Nephron (organoid): Measurements from ENCODE around the gene CROCC2.

Source experiments
- H3K27ac Mint-ChIP-seq, 3 experiments: 2 replicates each; pipeline ENCODE4 v1.8.0; 2020; ENCODE audit warnings: mixed read lengths in 3 of 3, mild to moderate bottlenecking in 2 of 3, moderate library complexity in 1 of 3
- H3K27me3 Mint-ChIP-seq: 2 replicates; pipeline ENCODE4 v1.8.0; 2021; ENCODE audit warnings: low read depth, mild to moderate bottlenecking, moderate library complexity, mixed read lengths
- H3K36me3 Mint-ChIP-seq: 2 replicates; pipeline ENCODE4 v1.8.0; 2020; ENCODE audit warnings: low read depth, mixed read lengths
- H3K4me1 Mint-ChIP-seq: 2 replicates; pipeline ENCODE4 v1.8.0; 2020; ENCODE audit warnings: mixed read lengths
- H3K4me3 Mint-ChIP-seq, 3 experiments: 2 replicates each; pipeline ENCODE4 v1.8.0; 2020; ENCODE audit warnings: mild to moderate bottlenecking in 3 of 3, mixed read lengths in 3 of 3, moderate library complexity in 2 of 3
- H3K9me3 Mint-ChIP-seq: 2 replicates; pipeline ENCODE4 v1.8.0; 2020; ENCODE audit warnings: mixed read lengths
- TF ChIP-seq, protein P1 (sequence below), 3 experiments: fragments of 200-600 bp; sonication (generic); IDR thresholded peaks; one replicate each; pipeline ENCODE4 v1.5.0; 2021; ENCODE audit warnings: antibody characterized with exemption in 3 of 3; ENCODE audit not compliant: unreplicated experiment in 3 of 3

Gene CROCC2

DNA sequence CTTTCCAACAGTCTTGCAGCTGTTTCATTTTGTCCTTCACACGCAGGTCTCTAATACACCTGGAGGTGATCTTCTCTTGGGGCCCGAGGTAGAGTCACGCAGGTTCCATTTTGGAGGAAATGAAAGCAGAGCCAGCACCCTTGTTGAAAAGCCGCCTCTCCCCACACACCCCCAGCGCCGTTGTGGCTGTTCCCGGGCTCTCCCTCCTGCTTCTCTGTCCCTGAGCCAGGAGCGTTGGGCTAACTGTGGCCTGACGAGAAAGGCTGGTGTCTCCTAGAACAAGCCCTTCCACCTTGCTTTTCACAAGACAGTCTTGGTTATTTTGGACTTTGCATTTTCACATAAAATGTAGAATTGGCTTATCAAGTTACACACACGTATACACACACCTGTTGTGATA is 108.6 kb downstream of the CROCC2 start:
- no peaks in the 10 kb centered on the region for H3K27me3 Mint-ChIP-seq
- H3K27ac Mint-ChIP-seq, result no peak overlapping the region
- peaks cover 3% of the 10 kb centered on the region for H3K9me3 Mint-ChIP-seq
- H3K4me1 Mint-ChIP-seq, result peaks cover 4% of the 10 kb centered on the region
- TF ChIP-seq, protein P1, sequence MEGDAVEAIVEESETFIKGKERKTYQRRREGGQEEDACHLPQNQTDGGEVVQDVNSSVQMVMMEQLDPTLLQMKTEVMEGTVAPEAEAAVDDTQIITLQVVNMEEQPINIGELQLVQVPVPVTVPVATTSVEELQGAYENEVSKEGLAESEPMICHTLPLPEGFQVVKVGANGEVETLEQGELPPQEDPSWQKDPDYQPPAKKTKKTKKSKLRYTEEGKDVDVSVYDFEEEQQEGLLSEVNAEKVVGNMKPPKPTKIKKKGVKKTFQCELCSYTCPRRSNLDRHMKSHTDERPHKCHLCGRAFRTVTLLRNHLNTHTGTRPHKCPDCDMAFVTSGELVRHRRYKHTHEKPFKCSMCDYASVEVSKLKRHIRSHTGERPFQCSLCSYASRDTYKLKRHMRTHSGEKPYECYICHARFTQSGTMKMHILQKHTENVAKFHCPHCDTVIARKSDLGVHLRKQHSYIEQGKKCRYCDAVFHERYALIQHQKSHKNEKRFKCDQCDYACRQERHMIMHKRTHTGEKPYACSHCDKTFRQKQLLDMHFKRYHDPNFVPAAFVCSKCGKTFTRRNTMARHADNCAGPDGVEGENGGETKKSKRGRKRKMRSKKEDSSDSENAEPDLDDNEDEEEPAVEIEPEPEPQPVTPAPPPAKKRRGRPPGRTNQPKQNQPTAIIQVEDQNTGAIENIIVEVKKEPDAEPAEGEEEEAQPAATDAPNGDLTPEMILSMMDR (IDR thresholded peaks at IDR 0.05; ENCODE audit: unreplicated experiment in 3 of 3), result no peak
- no peak overlapping the region for H3K4me3 Mint-ChIP-seq
- peaks cover 16% of the 10 kb centered on the region for H3K36me3 Mint-ChIP-seq

DNA sequence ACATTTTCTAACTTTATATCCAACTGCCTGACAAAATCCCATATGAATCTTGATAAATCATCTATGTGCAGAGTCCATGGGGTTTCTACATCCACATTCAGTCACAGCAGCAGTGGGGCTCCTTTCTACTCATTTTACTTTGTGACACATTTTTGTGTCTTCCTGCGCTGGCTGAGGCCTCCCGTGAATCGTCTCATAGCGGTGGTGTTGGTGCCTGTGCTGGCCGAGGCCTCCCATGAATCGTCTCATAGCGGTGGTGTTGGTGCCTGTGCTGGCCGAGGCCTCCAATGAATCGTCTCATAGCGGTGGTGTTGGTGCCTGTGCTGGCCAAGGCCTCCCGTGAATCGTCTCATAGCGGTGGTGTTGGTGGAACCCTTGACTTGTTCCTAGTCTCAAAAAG is 109.3 kb downstream of the CROCC2 start:
- Mint-ChIP-seq H3K4me1 (peaks cover 4% of the 10 kb centered on the region), H3K27ac (no peak overlapping the region), H3K4me3 (no peak overlapping the region), H3K9me3 (peaks cover 3% of the 10 kb centered on the region), H3K27me3 (no peaks in the 10 kb centered on the region), H3K36me3 (peaks cover 16% of the 10 kb centered on the region)
- TF ChIP-seq, protein P1 (IDR thresholded peaks at IDR 0.05; ENCODE audit: unreplicated experiment in 3 of 3), result no peak

DNA sequence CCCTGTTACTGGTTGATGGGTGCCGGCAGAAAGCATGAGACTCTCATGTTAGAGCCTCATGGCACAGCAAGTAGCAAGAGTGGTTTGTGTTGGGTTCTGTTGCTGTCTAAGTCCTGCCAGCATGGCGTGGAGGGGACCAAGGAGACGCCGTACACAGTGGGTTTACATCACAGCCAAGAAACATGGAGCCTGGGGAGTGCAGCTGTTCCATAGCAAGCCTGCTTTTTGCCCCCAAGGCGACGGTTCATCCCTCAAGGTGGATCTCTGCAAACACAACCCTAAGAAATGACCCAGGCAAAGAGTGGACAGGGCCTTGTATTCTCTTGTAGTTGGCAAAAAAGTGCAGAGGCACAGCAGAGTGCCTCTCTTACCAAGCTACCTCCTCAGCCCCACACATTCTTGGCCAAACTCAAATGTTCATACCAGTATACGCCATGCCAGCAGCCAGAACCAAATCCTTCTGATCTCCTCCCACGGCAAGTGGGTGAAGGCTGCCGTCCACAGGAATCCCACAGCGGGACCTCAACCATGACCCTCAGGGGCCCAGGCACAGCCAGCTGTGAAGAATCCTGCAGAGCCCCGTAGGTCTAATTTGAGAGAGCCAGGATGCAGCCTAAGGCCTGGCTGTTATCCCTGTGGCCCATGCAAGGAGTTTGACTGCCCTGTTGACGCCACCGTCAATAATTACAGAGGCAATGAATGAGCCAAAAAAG is 111.2 kb downstream of the CROCC2 start:
- H3K36me3 Mint-ChIP-seq, result peaks cover 28% of the 10 kb centered on the region
- H3K4me3 Mint-ChIP-seq, result no peak overlapping the region
- H3K9me3 Mint-ChIP-seq, result peaks cover 16% of the 10 kb centered on the region
- H3K27ac Mint-ChIP-seq, result no peak overlapping the region
- TF ChIP-seq, protein P1 (IDR thresholded peaks at IDR 0.05; ENCODE audit: unreplicated experiment in 3 of 3), result no peak
- peaks cover 2% of the 10 kb centered on the region for H3K4me1 Mint-ChIP-seq
- no peaks in the 10 kb centered on the region for H3K27me3 Mint-ChIP-seq

DNA sequence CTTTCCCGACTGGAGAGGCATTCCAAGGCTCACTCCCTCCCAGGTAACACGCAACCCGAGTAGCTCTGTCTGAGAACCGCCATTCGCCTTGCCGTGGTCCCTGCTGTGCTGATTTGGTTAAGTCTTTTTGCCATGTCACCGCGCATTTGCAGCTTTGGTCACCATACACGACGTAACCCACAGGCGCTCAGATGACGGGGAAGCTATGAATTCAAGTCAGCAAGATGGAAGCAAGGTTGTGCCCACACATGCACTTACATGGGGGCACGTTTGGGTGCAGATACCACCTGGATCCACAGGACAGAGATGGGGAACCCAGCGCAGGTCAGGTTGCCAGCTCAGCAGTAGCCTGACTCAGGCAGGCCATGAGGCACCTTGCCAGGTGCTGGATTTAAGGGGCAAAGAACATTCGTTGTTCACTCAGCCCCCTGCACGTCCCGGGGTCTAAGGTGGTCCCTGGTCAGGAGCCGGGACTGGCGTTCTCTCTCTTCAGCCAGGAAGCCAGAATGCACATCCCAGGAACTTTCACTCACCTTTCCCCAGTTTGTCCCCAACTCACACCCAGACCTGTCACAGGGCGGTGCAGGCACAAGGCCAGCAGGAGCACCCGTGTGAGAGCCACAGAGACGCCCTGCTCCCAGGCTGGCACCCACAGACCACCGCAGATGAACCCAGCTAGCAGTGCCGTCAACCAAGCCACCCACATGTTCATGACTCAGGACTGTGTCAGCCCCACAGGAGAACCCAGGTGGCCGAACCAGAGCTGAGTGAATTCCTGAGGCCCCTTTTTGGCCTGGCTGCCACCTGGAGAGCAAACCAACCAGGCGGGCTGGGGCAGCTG is 112.1 kb downstream of the CROCC2 start:
- H3K27me3 Mint-ChIP-seq, result no peaks in the 10 kb centered on the region
- no peak overlapping the region for H3K4me3 Mint-ChIP-seq
- TF ChIP-seq, protein P1 (IDR thresholded peaks at IDR 0.05; ENCODE audit: unreplicated experiment in 3 of 3), result no peak
- H3K27ac Mint-ChIP-seq, result no peak overlapping the region
- H3K36me3 Mint-ChIP-seq, result peaks cover 33% of the 10 kb centered on the region
- H3K4me1 Mint-ChIP-seq, result no peaks in the 10 kb centered on the region
- H3K9me3 Mint-ChIP-seq, result peaks cover 20% of the 10 kb centered on the region

DNA sequence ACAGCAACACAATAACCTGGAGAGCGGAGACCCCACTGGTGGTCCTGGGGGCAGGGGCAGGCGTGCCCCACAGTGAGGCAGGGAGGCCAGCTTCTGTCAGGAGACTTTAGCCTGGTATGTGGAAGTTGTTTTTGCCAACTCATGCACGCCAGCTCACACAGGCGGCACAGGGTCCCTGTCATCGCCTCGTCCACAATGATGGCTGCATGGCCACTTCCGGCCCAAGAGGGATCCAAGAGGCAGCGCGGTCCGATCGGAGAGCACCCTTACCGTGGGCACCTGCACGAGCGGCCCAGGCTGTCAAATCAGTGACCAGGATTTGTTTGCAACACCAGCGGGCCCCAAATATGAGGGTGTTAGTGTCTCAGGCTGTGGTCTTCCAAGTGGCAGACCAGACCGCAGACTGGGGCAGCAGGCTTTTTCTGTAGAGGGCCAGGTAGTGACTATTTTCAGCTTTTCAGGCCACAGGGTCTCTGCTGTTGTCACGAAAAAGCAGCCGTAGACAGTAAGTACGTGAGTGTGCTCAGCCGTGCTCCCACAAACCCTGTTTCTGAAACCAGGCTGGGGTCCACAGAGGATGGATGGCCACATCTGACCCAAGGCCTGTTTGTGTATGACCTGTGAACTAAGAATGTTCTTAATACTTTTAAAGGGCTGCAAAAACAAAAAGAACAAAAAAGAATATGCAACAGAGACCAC is 113.5 kb downstream of the CROCC2 start:
- Mint-ChIP-seq H3K9me3 (peaks cover 23% of the 10 kb centered on the region), H3K27me3 (no peaks in the 10 kb centered on the region), H3K36me3 (peaks cover 36% of the 10 kb centered on the region), H3K27ac (no peak overlapping the region), H3K4me3 (no peak overlapping the region), H3K4me1 (no peaks in the 10 kb centered on the region)
- TF ChIP-seq, protein P1 (IDR thresholded peaks at IDR 0.05; ENCODE audit: unreplicated experiment in 3 of 3), result no peak
